Activated CD4-positive, alpha-beta T cell treated with anti-CD3 and anti-CD28 coated beads, Interleukin-2, amount 50 U/mL, for 4 hours (primary cell): Measurements from ENCODE around the gene INSRR.

Experiments used
- DNase-seq, 2 experiments: peaks; one replicate each; pipeline ENCODE4 v3.0.0-alpha.2; 2020

The INSRR gene

GRCh38 chr1:156858959-156859522 lies at the start of gene INSRR:
INSRR (minus strand) TSS chr1:156859117; CDS start chr1:156858621, 496 bp downstream.
- no peak for DNase-seq

DNA sequence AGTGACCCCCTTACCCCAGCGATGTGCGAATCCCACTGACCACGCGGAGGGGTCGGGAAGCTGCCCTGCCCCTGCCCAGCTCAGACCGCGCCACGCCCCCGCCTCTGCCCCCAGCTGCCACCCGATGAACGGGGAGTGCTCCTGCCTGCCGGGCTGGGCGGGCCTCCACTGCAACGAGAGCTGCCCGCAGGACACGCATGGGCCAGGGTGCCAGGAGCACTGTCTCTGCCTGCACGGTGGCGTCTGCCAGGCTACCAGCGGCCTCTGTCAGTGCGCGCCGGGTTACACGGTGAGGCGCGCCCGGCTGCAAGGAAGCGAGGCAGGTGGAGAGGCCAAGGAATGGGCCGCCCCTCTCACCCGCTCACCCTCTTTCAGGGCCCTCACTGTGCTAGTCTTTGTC lies 49.6 kb upstream of the INSRR start:
- no peak for DNase-seq

GRCh38 chr1:156906206-156906906 lies 47.4 kb upstream of the INSRR start:
- no peak for DNase-seq

DNA sequence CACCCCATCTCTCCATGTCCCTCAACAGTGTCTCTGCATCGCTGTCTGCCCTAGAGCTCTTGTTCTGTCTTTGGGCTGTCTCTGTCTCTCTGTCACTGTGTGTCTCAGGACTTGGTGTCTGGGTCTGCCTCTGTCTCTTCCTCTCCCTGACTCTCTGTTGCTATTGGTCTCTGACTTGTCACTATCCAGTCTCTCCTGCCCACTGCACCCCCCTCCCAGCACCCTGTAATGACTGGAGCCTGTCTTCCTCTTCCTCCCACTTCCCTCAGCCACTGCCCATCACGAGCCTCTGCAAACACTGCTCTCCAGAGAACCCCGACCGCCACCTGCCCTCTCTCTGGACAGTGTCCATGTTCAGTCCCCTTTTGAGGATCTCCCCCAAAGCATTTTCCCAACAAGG lies 46.7 kb upstream of the INSRR start:
- DNase-seq = no peak

DNA sequence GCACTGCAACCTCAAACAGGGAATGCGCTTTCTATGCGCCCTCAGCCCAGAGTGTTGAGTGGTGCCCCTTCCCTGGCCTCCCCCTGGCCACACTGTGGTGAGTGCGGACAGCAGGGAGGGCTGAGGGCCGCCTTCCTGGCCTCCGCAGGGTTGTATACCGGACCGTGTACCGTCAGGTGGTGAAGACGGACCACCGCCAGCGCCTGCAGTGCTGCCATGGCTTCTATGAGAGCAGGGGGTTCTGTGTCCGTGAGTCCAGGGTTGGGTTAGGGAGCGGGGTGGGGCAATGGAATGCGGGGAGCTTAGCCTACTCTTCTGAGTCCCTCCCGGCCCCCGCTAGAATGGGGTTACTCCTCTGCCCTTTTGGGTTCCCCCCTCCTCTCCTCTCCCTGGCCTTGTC lies 46.3 kb upstream of the INSRR start:
- no peak for DNase-seq

DNA sequence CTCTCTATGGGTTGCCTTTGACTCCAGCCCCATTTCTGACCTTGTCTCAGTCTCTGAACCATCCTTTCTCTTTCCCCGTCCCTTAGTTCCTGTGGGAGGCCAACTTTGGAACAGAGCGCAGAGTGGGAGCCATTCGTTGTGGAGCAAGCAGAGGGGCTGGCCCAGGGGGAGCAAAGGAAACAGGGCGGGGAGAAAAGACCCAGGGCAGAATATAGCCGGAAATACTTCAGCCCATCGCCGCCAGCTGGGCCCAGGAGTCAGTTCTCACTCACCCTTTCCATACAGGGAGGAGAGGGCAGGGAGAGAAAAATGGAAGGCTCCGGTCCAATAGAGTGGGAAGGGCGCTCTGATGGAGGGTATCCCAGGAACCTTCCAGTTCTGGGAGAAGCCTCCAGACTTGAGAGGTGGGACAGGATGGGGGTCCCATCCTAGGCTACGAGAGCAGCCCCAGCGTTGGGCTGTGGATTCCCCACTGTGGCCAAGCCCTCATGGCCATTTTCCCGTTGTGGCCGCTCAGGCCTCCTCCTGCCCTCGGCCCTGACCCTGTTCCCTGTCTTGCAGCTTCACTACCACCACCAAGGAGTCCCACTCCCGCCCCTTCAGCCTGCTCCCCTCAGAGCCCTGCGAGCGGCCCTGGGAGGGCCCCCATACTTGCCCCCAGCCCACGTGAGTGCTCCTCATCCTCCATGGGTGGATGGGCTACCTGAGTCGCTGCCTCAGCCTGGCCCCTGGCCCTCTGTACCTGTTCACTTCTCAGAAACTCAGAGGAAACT lies 45.5 kb upstream of the INSRR start:
- no peak for DNase-seq

DNA sequence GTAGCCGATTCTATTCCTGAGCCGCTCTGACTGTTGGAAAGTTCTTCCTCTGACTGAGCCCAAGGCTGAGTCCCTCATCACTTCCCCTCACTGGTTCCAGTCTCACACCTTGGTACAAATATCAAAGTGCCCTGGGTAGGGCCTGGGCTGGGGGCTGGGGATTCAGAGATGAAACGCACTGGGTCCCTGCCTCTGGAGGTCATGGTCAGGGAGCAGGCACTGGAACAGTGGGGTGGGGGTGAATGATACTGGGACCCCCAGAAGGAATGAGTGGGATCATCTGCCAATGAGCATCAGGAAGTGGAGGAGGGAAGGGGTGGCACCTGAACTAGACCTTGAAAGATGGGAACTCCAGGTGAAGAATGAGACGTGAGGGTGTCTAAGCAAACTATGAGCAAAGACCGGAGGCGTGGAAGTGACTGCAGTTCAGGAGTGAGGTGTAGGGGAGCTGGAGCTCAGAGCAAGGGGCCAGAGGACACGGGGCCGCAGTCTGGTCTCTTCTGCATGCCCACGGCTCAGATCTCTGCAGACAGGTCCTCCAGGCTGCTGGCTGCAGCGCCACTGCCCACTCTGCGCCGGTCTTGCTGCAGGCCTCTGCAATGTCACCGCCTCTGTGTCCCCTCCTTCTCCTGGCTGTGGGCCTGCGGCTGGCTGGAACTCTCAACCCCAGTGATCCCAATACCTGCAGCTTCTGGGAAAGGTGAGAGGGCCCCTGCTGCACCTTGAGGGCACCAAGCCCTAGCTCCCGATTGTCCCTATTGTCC lies 44.6 kb upstream of the INSRR start:
- no peak for DNase-seq

- no peak for DNase-seq
Measured at GRCh38 chr1:156901966-156902915, 43.3 kb upstream of the INSRR start.

DNA sequence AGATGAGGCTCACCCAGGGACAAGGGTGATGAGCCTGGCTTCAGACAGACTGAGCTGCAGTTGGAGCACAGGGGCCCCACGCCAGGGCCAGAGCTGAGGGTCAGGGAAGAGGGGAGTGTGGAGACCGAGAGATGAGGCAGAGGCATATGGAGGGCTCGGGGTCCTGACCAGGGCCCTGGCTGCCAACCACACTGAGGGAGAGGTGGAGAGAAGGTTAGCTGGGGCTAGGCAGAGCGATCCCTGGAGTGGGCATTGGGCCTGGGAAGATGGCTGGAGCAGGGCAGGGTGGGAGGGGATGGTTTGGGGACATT lies 42.6 kb upstream of the INSRR start:
- DNase-seq = no peak

GRCh38 chr1:156900896-156901589 lies 42.1 kb upstream of the INSRR start:
- no peak for DNase-seq

- no peak for DNase-seq
Measured at GRCh38 chr1:156899956-156900718, 41.2 kb upstream of the INSRR start.

DNA sequence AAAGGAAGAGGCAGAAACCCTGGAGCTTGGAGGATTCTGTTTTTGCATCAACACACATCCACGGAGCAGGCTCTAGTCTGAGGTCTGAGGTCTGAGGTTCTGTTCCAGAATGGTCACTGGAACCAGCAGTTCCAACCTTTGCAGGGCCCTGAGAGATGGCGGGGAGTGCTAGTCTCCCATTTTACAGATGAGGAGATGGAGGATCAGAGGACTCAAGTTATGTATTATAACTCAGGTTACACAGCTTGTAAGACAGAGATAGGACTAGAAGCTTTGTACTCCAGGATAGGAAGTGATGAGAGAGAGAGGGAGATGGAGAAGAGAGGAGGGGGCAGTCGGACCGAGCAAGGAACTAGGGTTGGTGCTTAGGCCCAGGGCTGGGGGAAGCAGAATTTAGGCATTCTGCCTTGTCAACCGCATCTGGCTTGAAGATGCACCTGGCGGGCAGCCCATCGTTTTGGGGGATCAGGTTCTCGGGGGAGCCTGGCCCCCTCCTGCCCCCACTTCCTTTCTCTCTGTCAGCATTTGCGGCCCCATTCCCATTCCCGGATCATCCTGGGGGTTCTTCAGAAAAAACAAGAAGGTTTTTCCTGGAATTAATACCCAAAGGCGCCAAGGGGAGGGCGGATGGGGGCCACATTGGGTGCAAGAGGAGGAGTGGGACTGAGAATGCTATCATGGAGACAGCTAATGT lies 40.2 kb upstream of the INSRR start:
- DNase-seq = no peak

DNA sequence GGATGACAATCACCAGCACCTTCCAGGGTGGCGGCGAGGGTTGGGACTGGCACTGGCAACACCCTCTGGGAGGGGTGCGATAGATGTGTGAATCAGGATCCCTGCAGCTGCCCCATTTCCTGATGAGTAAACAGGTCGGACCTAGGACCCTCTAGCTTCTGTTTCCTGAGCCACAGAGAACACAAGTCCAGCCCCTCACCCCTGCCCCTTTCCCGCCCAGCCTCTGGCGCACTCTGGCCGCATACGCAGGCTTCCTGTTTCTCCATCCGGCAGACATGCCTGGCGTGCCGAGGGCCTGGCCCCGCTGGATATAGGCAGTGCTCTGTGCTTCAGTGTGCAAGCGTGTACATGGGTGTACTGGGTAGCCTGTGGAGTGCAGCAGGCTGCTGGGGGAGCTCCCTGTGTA lies 39.2 kb upstream of the INSRR start:
- DNase-seq = no peak

DNA sequence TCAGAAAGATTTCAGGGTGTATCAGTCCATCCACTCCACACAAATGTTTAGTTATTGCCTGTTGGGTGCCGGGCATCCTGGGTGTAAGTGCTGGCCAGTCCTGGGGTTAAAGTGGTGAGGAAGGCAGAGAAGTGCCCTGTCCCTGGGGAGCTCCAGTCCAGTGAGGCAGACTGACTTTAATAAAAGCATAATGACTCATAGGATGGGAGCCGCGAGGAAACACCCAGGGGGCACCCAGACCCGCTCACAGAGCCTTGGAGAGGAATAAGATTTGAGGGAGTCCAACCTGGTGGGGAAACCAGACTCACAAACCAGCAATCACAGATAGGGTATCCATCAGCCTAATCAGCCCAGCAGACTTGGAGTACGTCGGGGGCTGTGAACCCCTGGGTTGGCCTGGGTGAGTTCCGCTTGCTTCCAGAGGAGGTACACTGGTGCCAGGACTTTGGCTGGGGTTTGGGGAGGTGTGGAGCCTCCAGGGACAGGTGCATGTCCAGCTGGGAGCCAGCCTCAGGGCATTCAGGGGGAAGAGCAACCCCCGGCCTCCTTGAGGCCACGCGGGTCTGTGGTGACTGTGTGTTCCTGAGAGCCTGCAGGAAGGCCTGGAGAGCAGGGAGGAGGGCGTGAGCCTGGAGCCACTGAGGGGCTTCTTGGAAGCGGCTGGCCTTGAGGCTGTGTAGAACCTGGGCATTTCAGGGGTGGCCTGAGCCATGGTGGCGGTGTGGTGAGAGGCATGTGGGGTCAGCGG lies 38.3 kb upstream of the INSRR start:
- DNase-seq = no peak

DNA sequence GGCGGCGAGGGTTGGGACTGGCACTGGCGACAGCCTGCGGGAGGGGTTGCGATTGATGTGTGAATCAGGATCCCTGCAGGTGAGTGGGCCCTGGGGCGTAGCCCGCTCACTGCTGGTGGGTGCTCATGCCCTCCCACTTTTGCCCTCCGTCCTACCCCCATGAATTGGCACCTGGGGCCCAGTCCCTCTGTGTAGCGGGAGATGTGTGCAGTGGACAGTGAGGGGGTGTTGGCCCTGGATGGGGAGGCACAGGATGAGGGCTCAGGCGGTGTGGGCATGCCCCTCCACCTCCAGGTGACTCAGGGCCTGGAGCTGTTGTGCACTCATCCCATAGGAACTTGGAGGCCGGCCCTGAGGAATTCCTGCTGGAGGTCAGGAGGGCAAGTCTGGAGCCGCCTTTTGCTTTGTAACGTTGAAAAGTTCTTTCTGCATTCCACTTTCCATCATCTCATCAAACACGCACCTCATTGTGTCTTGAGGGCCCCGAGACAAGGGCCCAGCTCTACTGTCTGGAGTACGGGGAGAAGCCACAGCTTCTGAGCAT lies 37.6 kb upstream of the INSRR start:
- DNase-seq = no peak

- no peak for DNase-seq
Measured at GRCh38 chr1:156895927-156896326, 37.0 kb upstream of the INSRR start.

DNA sequence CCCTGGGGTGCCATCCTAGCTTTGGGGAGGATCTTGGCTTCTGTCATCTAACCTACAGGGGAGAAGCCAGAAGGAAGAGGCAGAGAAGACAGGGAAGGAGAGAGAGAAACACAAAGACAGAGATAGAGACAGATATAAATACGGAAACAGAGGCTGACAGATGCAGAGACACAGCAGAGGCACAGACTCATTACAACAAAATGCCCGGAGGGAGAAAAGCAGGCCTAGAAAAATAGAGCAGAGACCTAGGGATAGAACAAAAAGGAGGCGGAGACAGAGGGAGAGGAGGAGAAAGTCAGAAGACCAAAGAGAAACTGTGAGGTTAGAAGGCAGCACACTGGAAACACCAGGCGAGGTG lies 36.5 kb upstream of the INSRR start:
- no peak for DNase-seq

DNA sequence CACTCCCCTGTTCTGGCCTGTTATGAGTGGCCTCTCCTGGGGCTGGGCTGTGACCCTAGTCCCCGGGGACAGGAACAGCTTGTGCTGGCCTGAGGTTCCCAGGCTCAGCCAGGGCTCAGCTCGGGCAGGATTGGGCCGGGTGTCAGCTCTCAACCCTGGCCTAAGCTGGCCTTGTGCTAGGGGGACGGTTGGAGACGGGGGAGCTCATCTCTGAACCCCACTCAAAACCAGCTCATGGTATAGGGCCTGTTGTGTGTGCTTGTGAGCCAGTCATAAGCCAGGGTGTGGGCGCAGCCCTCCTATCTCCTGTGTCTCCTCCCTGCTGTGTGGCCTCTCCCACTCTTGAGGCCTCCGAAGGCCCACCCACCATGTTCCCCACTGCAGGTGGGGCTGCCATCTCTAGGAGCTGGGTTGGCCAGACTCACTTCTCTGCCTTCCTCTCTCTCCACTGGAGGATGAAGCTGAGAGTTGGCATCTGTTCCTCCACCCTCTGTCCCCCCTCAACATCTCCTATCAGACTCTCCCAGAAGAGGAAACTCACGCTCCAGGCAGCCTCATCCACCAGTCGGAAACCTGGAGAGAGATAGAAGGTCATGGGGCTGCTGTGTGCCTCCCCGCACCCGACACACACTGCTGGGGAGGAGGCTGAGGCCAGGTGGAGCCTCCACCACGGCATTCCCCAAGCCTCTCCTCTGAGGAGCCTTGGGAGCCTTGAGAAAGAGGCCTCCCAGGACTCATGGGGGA lies 36.0 kb upstream of the INSRR start:
- no peak for DNase-seq

DNA sequence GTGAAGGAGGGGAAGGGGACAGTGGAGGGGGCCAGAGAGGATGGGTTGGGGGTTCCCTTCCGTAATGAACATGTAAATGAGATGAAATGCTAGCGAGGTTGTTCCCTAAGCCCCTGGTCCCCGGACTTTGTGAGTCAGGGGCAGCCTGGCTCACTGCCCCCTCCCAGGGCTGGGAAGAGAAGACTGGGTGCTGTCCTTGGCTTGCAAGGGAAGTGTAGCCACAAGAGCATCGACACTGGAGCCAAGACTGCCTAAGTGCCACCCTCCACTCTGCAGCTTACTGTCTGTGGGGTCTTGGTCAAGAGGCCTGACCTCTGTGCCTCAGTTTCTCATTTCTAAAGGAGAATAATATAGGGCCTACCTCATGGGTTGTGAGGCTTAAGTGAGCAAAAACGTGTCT lies 35.1 kb upstream of the INSRR start:
- no peak for DNase-seq
